Immature natural killer cell (primary cell): ENCODE measurements around the gene CYP4F11. TPM values are rescaled to one million over a fixed set of nuclear protein-coding genes. Genes with fewer than 3 reads are reported as not detected.

Experiments used
- polyA plus RNA-seq, 3 donors: library from polyadenylated mRNA; unstranded; fragments of 300-500 nt; fragmentation: Illumina TruSeq; gene quantifications; one replicate each; pipeline ENCODE4 v1.2.3, GENCODE V29; 2021

Gene CYP4F11
- polyA plus RNA-seq, 3 donors from 2014 or later: not detected

Other genes starting within 250 kb of the CYP4F11 start
- gene OR10H2, start 206.5 kb downstream of the CYP4F11 start, polyA plus RNA-seq: not detected
- not detected for gene OR10H3, start 196.5 kb downstream of the CYP4F11 start, polyA plus RNA-seq
- gene OR10H5, start 146.9 kb downstream of the CYP4F11 start, polyA plus RNA-seq: not detected
- not detected for gene OR10H1, start 118.9 kb downstream of the CYP4F11 start, polyA plus RNA-seq
- gene CYP4F2, start 36.5 kb downstream of the CYP4F11 start, polyA plus RNA-seq: not detected
- not detected for gene OR10H4, start 14.5 kb upstream of the CYP4F11 start, polyA plus RNA-seq
- 100 to 1,000 TPM; 106 to 193 (median 107) TPM for gene TPM4, start 142.0 kb upstream of the CYP4F11 start, polyA plus RNA-seq
- gene RAB8A, start 177.4 kb upstream of the CYP4F11 start, polyA plus RNA-seq: 100 to 1,000 TPM; 110 to 184 (median 126) TPM
- 100 to 1,000 TPM in 1 of 3 donors, 10 to 100 TPM in 2; 70.4 to 127 (median 97.4) TPM for gene HSH2D, start 209.2 kb upstream of the CYP4F11 start, polyA plus RNA-seq
- not detected for gene CIB3, start 239.0 kb upstream of the CYP4F11 start, polyA plus RNA-seq